HepG2 (cell line): Measurements from ENCODE around the gene SGSH. TPM values are rescaled to one million over a fixed set of nuclear protein-coding genes. Genes with fewer than 3 reads are reported as not detected.

Experiments used
- ATAC-seq: fragments of 200-7000 bp; cut with Tn5 transposase; 3 replicates; pipeline ENCODE4 v1.9.1; 2020; ENCODE audit warnings: mild to moderate bottlenecking, moderate library complexity
- BruUV-seq: library from RNA; stranded (reverse); fragments of 400-500 nt; replicated peaks from 2 replicates; lab custom pipeline; 2021; lab: Mats Ljungman, UMichigan
- CTCF ChIA-PET: fragments of 300-600 bp; formaldehyde crosslinking; extraction: SDS; loops from one replicate; lab custom pipeline; 2021; ENCODE audit warnings: low total read pairs, inconsistent platforms, low intra/inter-chr PET ratio; lab: Yijun Ruan, JAX
- POLR2A ChIA-PET: fragments of 350-600 bp; sonication (Branson Sonifier 250); formaldehyde crosslinking; loops from one replicate; lab custom pipeline; 2020; ENCODE audit warnings: antibody characterized with exemption, inconsistent platforms; lab: Yijun Ruan, JAX
- DNase-seq: peaks from one replicate; pipeline ENCODE4 v3.0.0-alpha.2; 2015; ENCODE audit warnings: low spot score
- FAIRE-seq: peaks from 3 replicates; lab custom pipeline; 2011; peaks lifted over from hg19 to GRCh38; lab: Jason Lieb, UNC
- H2AFZ ChIP-seq: one replicate; pipeline ENCODE4 v1.6.1; 2011; ENCODE audit warnings: low read length, inconsistent platforms
- H3K27ac ChIP-seq: fragments of 300-600 bp; 3 replicates; pipeline ENCODE4 v1.8.0; 2011; ENCODE audit warnings: mixed run types, mild to moderate bottlenecking, mixed read lengths, low read length, inconsistent platforms; ENCODE audit not compliant: insufficient read depth; ENCODE audit errors: extremely low read length
- H3K27me3 ChIP-seq, 2 experiments: fragments of 200-600 bp in 1 of 2; 2 replicates in 1 of 2; 3 replicates in 1 of 2; pipeline versions ENCODE4 v1.6.0 to v1.8.0; 2011; ENCODE audit warnings: low read length in 2 of 2, mild to moderate bottlenecking in 2 of 2, moderate library complexity in 2 of 2, inconsistent platforms in 1 of 2; ENCODE audit not compliant: insufficient read depth in 2 of 2, control insufficient read depth in 1 of 2
- H3K36me3 ChIP-seq, 2 experiments: fragments of 200-600 bp in 1 of 2; replicated peaks in 1 of 2; 2 replicates in 1 of 2; 3 replicates in 1 of 2; pipeline versions ENCODE4 v1.5.1 to v1.8.0; 2011; ENCODE audit warnings: low read length in 2 of 2, inconsistent platforms in 1 of 2; ENCODE audit not compliant: insufficient read depth in 2 of 2, control insufficient read depth in 1 of 2
- H3K4me1 ChIP-seq: 2 replicates; pipeline ENCODE4 v1.5.1; 2012; ENCODE audit warnings: low read length, inconsistent platforms; ENCODE audit not compliant: insufficient read depth
- H3K4me2 ChIP-seq: 2 replicates; pipeline ENCODE4 v1.6.0; 2011; ENCODE audit warnings: low read depth, low read length, inconsistent platforms
- H3K4me3 ChIP-seq, 3 experiments: fragments of 200-600 bp in 1 of 3; sonication (generic), shearing (Covaris generic) in 1 of 3; replicated peaks in 1 of 3; 2 replicates each; pipeline ENCODE4 v1.5.1; 2011 to 2016; ENCODE audit warnings: low read length in 3 of 3, inconsistent platforms in 2 of 3, low read depth in 2 of 3, mild to moderate bottlenecking in 2 of 3, control low read depth in 1 of 3, mixed read lengths in 1 of 3; ENCODE audit not compliant: insufficient read depth in 1 of 3
- H3K79me2 ChIP-seq: one replicate; pipeline ENCODE4 v1.6.1; 2011; ENCODE audit warnings: low read length, inconsistent platforms; ENCODE audit not compliant: insufficient read depth
- H3K9ac ChIP-seq: 2 replicates; pipeline ENCODE4 v1.6.0; 2011; ENCODE audit warnings: mild to moderate bottlenecking, low read depth, low read length, inconsistent platforms; ENCODE audit not compliant: insufficient read depth
- H3K9me3 ChIP-seq: 2 replicates; pipeline ENCODE4 v1.5.1; 2012; ENCODE audit warnings: mild to moderate bottlenecking, low read length
- H4K20me1 ChIP-seq: 2 replicates; pipeline ENCODE4 v1.6.0; 2011; ENCODE audit warnings: inconsistent platforms, mild to moderate bottlenecking, low read length, moderate library complexity; ENCODE audit not compliant: insufficient read depth
- AGO2 ChIP-seq: fragments of 200-400 bp; formaldehyde crosslinking; optimal IDR thresholded peaks from 2 replicates; pipeline ENCODE3; 2017; ENCODE audit warnings: mild to moderate bottlenecking, low read depth, low read length, moderate library complexity
- ZNF12 ChIP-seq: sonication (generic); formaldehyde crosslinking; IDR thresholded peaks from 2 replicates; pipeline ENCODE4 v1.5.0; 2020; ENCODE audit warnings: missing genetic modification reagents
- ZNF776 ChIP-seq: sonication (generic); formaldehyde crosslinking; IDR thresholded peaks from 2 replicates; pipeline ENCODE4 v1.4.0; 2020; ENCODE audit warnings: mild to moderate bottlenecking, missing genetic modification reagents
- ZNF788 ChIP-seq: sonication (generic); formaldehyde crosslinking; IDR thresholded peaks from 2 replicates; pipeline ENCODE4 v1.5.0; 2020; ENCODE audit warnings: mild to moderate bottlenecking, missing genetic modification reagents, borderline replicate concordance
- WGBS: methylation state at CpG from one replicate; pipeline ENCODE4 v1.1.6; 2017; ENCODE audit warnings: low lambda C conversion rate; 5-methylcytosine and 5-hydroxymethylcytosine counted together
- in situ Hi-C: cut with HindIII; loops from 2 replicates; pipeline ENCODE4 v1.10.0; 2017; ENCODE audit warnings: low pct_unique_long_range_greater_than_20kb; ENCODE audit not compliant: extremely low pct_ligation_motif_present
- intact Hi-C: fragments of 100-400 bp; cut with micrococcal nuclease; formaldehyde crosslinking; loops from one replicate; pipeline ENCODE4 v1.10.0; 2022; ENCODE audit not compliant: unreplicated experiment
- polyA plus RNA-seq, 8 experiments: library from polyadenylated mRNA; depleted of rRNA in 3 of 8; stranded (reverse) in 7 of 8; unstranded in 1 of 8; fragments of >200 nt; fragmentation: Illumina TruSeq in 4 of 8; extraction: Trizol in 4 of 8; gene quantifications; 2 replicates each; pipeline versions ENCODE4 v1.2.1 to v1.2.3, GENCODE V29; 2011 to 2016; ENCODE audit warnings: low read depth in 4 of 8, missing spikeins in 1 of 8, mixed read lengths in 1 of 8; ENCODE audit not compliant: insufficient read depth in 1 of 8
- total RNA-seq, 5 experiments: library from RNA; depleted of rRNA; stranded (reverse); fragments of >200 nt; fragmentation: Illumina TruSeq; extraction: Trizol; gene quantifications; 2 replicates each; pipeline ENCODE4 v1.2.3, GENCODE V29; 2016; ENCODE audit warnings: low read depth in 1 of 5
- TF ChIP-seq, protein P1 (sequence below): sonication (generic); formaldehyde crosslinking; IDR thresholded peaks from 2 replicates; pipeline ENCODE4 v1.5.1; 2020; ENCODE audit warnings: mild to moderate bottlenecking, missing genetic modification reagents, borderline replicate concordance

The SGSH gene
- total and polyA plus RNA-seq, 2 of the 13 experiments (the other 11 are each of a cell fraction or from before 2014, with no cell fraction given) = 12.2 to 17.6 TPM

DNA sequence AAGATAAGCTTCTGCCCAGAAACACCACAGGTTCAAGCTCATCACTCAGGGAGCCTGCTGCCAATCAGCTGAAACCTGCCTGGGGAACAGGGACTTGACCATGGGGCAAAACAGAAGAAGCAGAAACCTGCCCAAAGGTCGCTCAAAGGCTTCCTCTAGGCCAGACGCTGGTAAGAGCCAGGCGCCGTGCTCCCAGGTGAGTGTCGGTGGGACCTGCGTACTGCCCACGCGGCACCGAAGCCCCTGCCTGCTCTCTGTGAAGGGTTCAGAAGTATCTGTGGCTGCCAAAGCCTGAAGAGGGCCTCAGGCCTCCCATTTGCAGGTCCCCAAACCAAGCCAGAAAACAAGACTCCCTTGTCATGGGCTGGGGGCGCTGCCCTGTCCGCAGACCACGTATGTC lies 10.4 kb downstream of the SGSH start:
- 100% methylated on average over 2 of the region's 12 CpGs for WGBS
- H3K27me3 ChIP-seq = no peaks in the 10 kb centered on the region
- H3K36me3 ChIP-seq = peaks cover 20 to 37% of the 10 kb centered on the region in 2 experiments
- H3K79me2 ChIP-seq = no peaks in the 10 kb centered on the region
- H4K20me1 ChIP-seq = no peaks in the 10 kb centered on the region
- POLR2A ChIA-PET = no interaction called here
- BruUV-seq = no TSS peak
- no peak overlapping the region for H3K27ac ChIP-seq
- FAIRE-seq = no peak
- CTCF ChIA-PET = no interaction called here
- no peak for ATAC-seq
- TF ChIP-seq AGO2 = peak; percentile 66
- TF ChIP-seq, protein P1, sequence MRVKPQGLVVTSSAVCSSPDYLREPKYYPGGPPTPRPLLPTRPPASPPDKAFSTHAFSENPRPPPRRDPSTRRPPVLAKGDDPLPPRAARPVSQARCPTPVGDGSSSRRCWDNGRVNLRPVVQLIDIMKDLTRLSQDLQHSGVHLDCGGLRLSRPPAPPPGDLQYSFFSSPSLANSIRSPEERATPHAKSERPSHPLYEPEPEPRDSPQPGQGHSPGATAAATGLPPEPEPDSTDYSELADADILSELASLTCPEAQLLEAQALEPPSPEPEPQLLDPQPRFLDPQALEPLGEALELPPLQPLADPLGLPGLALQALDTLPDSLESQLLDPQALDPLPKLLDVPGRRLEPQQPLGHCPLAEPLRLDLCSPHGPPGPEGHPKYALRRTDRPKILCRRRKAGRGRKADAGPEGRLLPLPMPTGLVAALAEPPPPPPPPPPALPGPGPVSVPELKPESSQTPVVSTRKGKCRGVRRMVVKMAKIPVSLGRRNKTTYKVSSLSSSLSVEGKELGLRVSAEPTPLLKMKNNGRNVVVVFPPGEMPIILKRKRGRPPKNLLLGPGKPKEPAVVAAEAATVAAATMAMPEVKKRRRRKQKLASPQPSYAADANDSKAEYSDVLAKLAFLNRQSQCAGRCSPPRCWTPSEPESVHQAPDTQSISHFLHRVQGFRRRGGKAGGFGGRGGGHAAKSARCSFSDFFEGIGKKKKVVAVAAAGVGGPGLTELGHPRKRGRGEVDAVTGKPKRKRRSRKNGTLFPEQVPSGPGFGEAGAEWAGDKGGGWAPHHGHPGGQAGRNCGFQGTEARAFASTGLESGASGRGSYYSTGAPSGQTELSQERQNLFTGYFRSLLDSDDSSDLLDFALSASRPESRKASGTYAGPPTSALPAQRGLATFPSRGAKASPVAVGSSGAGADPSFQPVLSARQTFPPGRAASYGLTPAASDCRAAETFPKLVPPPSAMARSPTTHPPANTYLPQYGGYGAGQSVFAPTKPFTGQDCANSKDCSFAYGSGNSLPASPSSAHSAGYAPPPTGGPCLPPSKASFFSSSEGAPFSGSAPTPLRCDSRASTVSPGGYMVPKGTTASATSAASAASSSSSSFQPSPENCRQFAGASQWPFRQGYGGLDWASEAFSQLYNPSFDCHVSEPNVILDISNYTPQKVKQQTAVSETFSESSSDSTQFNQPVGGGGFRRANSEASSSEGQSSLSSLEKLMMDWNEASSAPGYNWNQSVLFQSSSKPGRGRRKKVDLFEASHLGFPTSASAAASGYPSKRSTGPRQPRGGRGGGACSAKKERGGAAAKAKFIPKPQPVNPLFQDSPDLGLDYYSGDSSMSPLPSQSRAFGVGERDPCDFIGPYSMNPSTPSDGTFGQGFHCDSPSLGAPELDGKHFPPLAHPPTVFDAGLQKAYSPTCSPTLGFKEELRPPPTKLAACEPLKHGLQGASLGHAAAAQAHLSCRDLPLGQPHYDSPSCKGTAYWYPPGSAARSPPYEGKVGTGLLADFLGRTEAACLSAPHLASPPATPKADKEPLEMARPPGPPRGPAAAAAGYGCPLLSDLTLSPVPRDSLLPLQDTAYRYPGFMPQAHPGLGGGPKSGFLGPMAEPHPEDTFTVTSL = no peak
- TF ChIP-seq ZNF788 = no peak
- no peak for TF ChIP-seq ZNF12
- 0 out of 2 replicates have a peak, but pooled peaks have one; percentile 23 for TF ChIP-seq ZNF776 (CRISPR knock-in tag)
- TF ChIP-seq, all 625 proteins: peak for 2
- Histone ChIP-seq H3K9me3 (no peaks in the 10 kb centered on the region), H3K4me1 (no peaks in the 10 kb centered on the region), H3K9ac (no peak overlapping the region), H2AFZ (no peak overlapping the region), H3K4me2 (no peak overlapping the region), H3K4me3 (no peak overlapping the region)
- intact Hi-C loops (no loop called here), in situ Hi-C loops (no loop called here)
- no peak for DNase-seq
